ENCODE results near the gene DNAJC12.

DNA sequence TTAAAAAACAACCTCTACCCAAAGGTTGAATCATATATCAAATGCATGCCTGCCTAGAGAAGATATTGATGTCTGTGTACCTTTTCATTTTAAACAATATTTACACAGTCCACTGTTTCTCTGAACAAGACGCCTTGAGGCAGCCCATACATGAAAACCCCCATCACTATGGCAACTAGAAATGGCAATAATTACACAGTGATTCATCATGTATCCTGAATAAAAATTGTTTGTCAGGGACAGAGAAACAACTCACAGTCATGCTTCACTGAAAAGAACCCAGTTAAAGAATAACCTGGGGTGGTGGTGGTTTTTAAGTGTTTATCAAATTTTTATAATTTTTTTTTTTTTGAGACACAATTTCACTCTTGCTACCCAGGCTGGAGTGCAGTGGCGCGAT lies 19.7 kb downstream of the DNAJC12 start:
- TF ChIP-seq, protein P1, sequence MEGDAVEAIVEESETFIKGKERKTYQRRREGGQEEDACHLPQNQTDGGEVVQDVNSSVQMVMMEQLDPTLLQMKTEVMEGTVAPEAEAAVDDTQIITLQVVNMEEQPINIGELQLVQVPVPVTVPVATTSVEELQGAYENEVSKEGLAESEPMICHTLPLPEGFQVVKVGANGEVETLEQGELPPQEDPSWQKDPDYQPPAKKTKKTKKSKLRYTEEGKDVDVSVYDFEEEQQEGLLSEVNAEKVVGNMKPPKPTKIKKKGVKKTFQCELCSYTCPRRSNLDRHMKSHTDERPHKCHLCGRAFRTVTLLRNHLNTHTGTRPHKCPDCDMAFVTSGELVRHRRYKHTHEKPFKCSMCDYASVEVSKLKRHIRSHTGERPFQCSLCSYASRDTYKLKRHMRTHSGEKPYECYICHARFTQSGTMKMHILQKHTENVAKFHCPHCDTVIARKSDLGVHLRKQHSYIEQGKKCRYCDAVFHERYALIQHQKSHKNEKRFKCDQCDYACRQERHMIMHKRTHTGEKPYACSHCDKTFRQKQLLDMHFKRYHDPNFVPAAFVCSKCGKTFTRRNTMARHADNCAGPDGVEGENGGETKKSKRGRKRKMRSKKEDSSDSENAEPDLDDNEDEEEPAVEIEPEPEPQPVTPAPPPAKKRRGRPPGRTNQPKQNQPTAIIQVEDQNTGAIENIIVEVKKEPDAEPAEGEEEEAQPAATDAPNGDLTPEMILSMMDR (IDR thresholded peaks at IDR 0.05) = no peak
- TF ChIP-seq POLR2A (IDR thresholded peaks at IDR 0.05) = no peak

All from uterus (tissue), 2 donors.